Eye (tissue), 1 donor: ENCODE results near the gene POM121L2.

Experiments
- DNase-seq: peaks from one replicate; pipeline ENCODE4 v3.0.0-alpha.2; 2015

Gene POM121L2

GRCh38 chr6:27312146-27312949, at the start of gene POM121L2:
Gene POM121L2, minus strand, starts transcription at chr6:27312273. Its CDS starts 103 bp downstream, at chr6:27312170.
- DNase-seq: peak; percentile 84

GRCh38 chr6:27359231-27359630, 47.2 kb upstream of the POM121L2 start:
- DNase-seq: no peak

DNA sequence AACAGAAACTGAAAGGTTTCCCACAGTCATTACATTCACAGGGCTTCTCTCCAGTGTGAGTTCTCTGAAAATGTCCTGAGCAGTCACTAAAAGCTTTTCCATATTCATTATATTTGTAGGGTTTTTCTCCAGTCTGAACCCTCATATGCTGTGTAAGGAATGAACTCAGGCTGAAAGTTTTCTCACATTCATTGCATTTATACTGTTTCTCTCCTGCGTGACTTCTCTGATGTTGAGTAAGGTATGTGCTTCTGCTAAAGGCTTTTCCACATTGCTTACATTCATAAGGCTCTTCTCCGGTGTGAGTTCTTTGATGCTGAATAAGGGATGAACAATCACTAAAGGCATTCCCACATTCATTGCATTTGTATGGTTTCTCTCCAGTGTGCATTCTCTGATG, 46.7 kb upstream of the POM121L2 start:
- no peak for DNase-seq

DNA sequence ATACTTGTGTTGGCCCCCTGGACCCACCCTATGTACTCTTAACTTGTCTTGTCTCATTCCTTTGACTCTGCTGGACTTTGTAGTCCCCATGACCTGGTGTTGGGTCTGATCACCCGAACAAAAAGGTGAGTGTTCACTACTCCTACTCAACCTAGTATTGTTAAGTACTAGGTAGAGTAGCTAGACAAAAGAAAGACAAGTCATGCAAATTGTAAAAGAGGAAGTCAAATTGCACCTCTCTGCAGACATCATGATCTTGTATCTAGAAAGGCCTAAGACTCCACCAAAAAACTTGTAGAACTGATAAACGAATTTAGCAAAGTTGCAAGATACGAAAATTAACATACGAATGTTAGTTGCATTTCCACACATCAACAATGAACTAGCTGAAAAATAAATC, 40.8 kb upstream of the POM121L2 start:
- no peak for DNase-seq

GRCh38 chr6:27334141-27334540, 22.1 kb upstream of the POM121L2 start:
- DNase-seq: no peak

DNA sequence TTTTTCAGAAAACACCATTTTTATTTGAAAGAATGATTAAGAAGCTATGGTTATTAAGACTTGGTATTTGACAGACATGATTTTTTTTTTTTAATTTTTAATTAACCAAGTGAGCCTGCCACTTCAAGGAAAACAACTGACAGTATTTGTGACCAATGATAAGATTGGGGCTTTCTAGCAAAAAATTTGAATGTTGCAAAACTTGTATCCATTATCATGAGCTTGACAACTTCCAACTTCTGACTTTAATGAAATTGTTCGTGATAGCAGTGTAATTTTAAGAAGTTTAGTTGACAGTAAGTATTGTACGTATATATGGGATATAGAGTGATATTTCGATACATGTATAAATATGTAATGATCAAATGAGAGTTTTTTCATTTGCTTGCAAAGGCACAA, 21.6 kb upstream of the POM121L2 start:
- peak; percentile 14 for DNase-seq

- peak; percentile 72 for DNase-seq
Measured at GRCh38 chr6:27332692-27333641, 20.9 kb upstream of the POM121L2 start.

DNA sequence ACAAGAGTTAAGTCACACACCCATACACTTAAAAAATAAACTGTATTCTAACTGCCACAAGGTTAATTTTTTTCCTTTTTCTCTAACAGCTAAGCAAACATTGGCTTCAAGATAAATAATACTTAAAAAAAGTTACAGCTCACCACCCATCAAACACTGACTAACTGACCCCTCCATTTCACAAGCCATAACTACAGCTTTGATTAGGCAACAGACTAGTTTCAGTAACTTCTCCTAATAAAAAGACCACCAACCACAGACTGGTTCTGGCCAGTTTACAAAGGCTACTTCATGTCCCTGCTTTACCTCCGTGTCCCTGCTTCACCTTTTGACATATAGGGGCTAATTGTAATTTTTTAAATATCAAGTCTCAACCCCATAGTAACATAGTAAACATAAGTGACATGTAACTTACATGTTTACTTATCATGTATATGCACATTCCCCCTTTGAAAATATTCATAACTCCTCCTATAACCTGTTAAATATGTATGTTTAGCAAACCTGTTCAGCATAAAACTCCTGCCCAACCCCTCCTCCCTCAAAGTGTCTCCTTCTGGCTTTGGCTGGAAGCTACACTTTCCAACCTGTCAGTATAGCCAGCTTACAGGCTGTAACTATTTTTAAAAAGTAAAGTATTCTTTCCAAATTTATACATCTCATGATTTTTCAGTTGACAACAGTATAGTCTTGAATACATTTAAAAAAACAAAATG, 15.1 kb upstream of the POM121L2 start:
- no peak for DNase-seq

DNA sequence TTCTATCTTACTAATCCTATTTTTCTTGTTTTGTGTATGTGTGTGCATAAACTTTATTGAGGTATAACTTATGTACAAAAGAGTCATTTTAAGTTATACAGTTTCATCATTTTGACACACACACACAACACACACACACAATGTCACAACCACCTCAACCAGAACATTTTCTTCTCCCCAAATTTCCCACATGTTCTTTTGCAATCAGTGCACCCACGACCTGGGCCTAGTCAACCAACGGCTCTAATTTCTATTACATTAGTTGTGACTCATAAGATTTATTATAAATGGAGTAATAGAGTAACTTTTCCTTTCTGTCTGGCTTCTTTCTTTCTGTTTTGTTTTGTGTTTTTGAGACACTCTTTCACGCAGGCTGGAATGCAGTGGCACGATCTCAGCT, 9.8 kb upstream of the POM121L2 start:
- no peak for DNase-seq

DNA sequence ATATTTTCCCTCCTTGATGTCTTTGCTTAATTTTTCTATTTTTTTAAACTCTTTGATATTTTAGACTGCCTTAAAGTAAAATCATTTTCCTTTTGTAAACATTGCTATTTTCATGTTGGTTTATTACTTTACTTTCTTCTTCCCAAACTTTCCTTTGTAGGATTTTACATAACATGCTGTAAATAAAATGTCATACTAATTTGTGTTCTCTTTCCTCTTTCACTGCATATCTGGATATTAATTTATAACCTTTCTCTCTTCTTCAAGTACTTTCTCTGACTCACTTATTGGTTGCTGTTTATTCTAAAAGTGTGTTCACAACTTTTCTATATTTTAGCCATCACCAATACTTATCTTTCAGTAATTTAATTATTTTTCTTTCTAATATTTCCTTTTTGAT, 9.3 kb upstream of the POM121L2 start:
- no peak for DNase-seq

DNA sequence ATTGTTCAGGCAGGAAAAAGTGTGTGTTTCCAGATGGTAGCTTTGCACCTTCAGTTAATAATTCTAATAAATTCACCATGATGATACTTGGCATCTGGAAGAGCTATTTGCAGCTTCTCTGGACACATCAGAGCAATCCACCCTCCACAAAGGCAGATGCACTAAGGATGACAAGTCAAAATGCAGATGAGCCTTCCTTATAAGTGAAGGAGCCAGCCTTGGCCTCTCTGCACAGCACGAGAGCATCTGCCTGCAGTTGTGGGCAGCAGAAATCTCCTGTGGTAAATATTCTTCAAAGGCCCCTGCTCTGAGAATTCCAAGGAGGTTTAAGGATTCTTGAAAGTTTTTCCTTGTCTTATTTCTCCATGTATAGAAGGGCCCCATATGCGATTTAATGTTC, 6.9 kb upstream of the POM121L2 start:
- DNase-seq: no peak

GRCh38 chr6:27314046-27314445, 2.0 kb upstream of the POM121L2 start:
- no peak for DNase-seq

DNA sequence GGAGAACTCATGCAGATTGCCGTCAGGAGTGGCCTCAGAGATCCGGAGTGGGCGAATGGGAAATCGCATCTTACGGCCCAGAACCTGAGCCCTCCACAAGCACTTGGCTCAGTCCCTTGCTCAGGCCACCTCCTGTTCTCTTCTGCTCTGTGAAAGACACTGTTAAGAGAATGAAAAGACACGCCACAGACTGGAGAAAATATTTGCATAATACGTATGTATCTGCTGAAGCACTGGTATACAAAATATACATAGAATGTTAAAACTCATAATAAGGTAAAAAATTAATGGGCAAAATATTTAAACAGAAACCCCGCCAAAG, 838 bp upstream of the POM121L2 start:
- DNase-seq: no peak

DNA sequence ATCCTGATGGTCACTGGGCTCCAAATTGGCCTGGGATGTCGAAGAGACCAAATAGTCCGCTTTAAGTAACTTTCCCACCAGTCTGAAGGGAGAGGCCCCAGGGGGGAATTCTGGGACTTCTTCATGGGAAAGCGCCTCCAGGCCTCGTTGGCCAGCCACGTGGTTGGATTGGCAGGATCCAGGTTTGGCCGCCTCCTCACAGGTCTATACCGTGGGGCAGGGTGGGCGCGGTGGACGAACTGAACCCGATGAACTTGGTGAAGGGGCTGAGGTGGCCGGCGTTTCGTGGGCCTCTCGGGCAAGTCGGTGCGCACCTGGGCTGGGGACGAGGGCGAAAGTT, 297 bp downstream of the POM121L2 start:
- DNase-seq: no peak

GRCh38 chr6:27303613-27304272, 8.3 kb downstream of the POM121L2 start:
- DNase-seq: no peak

DNA sequence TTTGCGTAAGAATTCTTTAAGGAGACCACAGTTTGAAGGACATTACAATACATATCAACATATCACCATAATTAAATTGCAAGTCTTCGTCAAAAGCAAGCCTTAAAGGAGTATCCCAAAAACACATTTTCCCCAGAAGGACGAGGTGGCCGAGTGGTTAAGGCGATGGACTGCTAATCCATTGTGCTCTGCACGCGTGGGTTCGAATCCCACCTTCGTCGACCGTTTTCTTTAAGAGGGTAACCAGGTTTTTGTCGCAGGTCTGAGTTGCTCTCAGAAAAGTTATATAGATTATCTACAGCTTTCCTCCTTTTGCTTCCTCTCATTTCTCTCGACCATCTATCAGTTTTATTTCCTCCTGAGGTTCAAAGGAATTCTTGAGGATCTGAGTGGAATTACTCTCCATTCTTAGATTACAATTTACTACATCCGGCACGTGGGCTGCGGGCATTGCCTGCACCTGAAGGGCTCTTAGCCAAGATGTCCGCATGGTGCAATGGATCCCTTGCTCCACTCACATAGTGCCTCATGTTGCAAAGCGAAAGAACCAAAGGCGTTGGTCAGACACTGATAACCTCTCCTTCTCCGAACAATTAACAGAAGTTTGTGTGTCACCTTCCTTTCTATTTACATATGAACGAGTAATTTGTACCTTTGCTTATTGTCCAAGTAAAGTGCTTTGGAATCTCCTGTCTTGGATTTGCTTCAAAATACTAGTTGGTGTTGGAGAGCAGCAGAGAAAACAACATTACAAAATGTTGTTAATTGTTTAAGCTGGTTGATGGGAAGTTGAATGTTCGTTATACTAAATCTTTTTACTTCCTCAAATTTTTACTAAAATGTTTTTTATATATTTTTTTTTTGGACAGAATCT, 14.0 kb downstream of the POM121L2 start:
- DNase-seq: peak; percentile 52

DNA sequence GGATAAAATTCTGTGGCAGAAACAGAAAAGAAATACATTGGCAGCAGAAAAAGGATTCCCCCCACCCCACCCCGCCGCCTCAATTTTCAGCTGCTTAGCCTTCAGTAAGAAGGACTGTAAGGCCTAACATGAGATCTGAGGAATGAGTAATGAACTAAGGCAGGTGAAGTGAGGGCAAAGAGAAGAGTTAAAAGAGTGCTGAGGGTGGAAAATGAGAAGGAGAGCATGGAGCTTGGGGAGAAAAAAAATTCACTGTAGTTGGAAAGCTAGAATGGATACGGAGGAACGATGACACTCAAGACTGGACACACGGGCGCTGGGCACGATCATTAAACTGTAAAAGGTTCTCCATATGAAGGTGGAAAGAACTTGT, 14.6 kb downstream of the POM121L2 start:
- DNase-seq: no peak

- DNase-seq: peak; percentile 70
Measured at GRCh38 chr6:27296106-27296783, 15.8 kb downstream of the POM121L2 start.

- peak; percentile 62 for DNase-seq
Measured at GRCh38 chr6:27295301-27296079, 16.6 kb downstream of the POM121L2 start.

DNA sequence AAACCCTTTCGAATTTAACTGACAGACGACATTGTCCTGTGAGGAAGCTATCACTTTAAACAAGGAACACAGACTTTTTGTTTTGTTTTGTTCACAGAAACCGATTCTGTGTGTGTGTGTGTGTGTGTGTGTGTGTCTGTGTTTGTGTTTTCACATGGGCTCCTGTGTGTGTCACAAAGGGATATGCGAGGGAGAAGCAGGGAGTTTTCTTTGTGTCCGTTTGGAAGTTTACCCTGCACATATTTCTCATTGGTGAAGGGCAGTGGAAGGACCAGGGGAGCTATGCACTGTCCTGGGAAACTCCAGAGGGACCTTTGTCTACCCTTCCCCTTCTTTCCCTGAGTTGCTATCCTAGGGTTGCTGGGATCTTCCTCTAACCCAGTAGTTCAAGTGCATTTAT, 17.7 kb downstream of the POM121L2 start:
- peak; percentile 54 for DNase-seq
